ENCODE results near the gene GALNT6.

DNA sequence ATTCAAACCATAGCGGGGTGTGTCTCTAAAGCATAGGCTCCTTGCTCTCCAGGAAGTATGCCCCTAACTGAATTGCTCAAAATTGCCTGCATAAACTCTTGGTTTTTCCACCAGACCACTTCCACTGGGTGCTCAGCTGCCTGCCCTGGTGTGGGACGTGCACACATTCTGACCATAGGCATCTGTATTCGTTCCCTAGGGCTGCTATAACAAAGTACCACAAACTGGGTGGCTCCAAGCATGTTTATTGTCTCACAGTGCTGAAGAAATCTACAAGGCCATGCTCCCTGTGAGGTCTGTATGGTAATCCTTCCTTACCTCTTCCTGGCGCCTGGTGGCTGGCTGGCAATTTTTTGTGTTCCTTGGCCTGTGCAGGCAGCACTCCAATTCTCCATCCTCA is 16.4 kb upstream of the GALNT6 start:
- TF ChIP-seq, protein P1, sequence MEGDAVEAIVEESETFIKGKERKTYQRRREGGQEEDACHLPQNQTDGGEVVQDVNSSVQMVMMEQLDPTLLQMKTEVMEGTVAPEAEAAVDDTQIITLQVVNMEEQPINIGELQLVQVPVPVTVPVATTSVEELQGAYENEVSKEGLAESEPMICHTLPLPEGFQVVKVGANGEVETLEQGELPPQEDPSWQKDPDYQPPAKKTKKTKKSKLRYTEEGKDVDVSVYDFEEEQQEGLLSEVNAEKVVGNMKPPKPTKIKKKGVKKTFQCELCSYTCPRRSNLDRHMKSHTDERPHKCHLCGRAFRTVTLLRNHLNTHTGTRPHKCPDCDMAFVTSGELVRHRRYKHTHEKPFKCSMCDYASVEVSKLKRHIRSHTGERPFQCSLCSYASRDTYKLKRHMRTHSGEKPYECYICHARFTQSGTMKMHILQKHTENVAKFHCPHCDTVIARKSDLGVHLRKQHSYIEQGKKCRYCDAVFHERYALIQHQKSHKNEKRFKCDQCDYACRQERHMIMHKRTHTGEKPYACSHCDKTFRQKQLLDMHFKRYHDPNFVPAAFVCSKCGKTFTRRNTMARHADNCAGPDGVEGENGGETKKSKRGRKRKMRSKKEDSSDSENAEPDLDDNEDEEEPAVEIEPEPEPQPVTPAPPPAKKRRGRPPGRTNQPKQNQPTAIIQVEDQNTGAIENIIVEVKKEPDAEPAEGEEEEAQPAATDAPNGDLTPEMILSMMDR (IDR thresholded peaks at IDR 0.05), result no peak
- TF ChIP-seq ZFX (IDR thresholded peaks at IDR 0.05; ENCODE audit: borderline replicate concordance), result no peak
